Articular chondrocyte of knee joint (primary cell): Measurements from ENCODE around the gene GCDH. TPM values are rescaled to one million over a fixed set of nuclear protein-coding genes. Genes with fewer than 3 reads are reported as not detected.

Experiments
- small RNA-seq: library from RNA; depleted of rRNA; stranded (forward); fragments of <200 nt; gene quantifications from one replicate; pipeline ENCODE3, GENCODE V24; 2012
- total RNA-seq: library from RNA; depleted of rRNA; stranded (reverse); fragments of >200 nt; gene quantifications from 2 replicates; pipeline ENCODE4 v1.2.3, GENCODE V29; 2012

Gene GCDH
- 21.2 and 26.3 TPM in 2 replicates for total RNA-seq

GRCh38 chr19:12890787-12891552, at the start of gene GCDH:
Gene GCDH (plus strand): TSS chr19:12891160. CDS start chr19:12891305, 145 bp downstream.

GRCh38 chr19:12881172-12881808, 9.7 kb upstream of the GCDH start, which contains the start of gene DNASE2:
Gene DNASE2 (minus strand): TSS chr19:12881449. CDS start chr19:12881375, 74 bp downstream.

GRCh38 chr19:12886969-12887747, 3.8 kb upstream of the GCDH start, which contains the start of gene KLF1:
Gene KLF1 (minus strand): TSS chr19:12887201. CDS start chr19:12887140, 61 bp downstream.

GRCh38 chr19:12933287-12934072, 42.5 kb downstream of the GCDH start, which contains the start of gene FARSA:
Gene FARSA (minus strand): TSS chr19:12933711. CDS start chr19:12933696, 15 bp downstream.

GRCh38 chr19:12937927-12938778, 47.2 kb downstream of the GCDH start, which contains the start of gene CALR:
Gene CALR (plus strand): TSS chr19:12938609. CDS start chr19:12938680, 71 bp downstream.

GRCh38 chr19:12945479-12946091, 54.6 kb downstream of the GCDH start, which contains the start of gene RAD23A:
Gene RAD23A (plus strand): TSS chr19:12945862. CDS start chr19:12945949, 87 bp downstream.

Small RNA genes within 50 kb of the gene (small RNA-seq; reads per million reads assigned to genes)
- gene MIR5695 (0.76 reads per million, percentile 29 among the genes with 10 or more reads in this experiment), gene MIR6515 (not detected), gene MIR6794 (not detected)

Other genes starting within 250 kb of the GCDH start
- gene MAN2B1, start 224.4 kb upstream of the GCDH start, total RNA-seq = 35.5 and 40.5 TPM in 2 replicates
- gene WDR83, start 224.4 kb upstream of the GCDH start, total RNA-seq = 6.5 and 6.7 TPM in 2 replicates
- gene DHPS, start 209.3 kb upstream of the GCDH start, total RNA-seq = 31.4 and 38.3 TPM in 2 replicates
- gene GNG14, start 203.2 kb upstream of the GCDH start, total RNA-seq = not detected in 2 replicates
- gene FBXW9, start 194.5 kb upstream of the GCDH start, total RNA-seq = 4.8 and 9.8 TPM in 2 replicates
- 40.3 and 44.4 TPM in 2 replicates for gene TNPO2, start 167.2 kb upstream of the GCDH start, total RNA-seq
- 122 and 133 TPM in 2 replicates for gene TRIR, start 156.5 kb upstream of the GCDH start, total RNA-seq
- gene GET3, start 153.7 kb upstream of the GCDH start, total RNA-seq = 75.5 and 78.6 TPM in 2 replicates
- not detected in 2 replicates for gene BEST2, start 139.4 kb upstream of the GCDH start, total RNA-seq
- gene HOOK2, start 115.6 kb upstream of the GCDH start, total RNA-seq = 17.4 and 17.8 TPM in 2 replicates
- gene JUNB, start 99.7 kb upstream of the GCDH start, total RNA-seq = 137 and 196 TPM in 2 replicates
- gene PRDX2, start 89.4 kb upstream of the GCDH start, total RNA-seq = 169 and 213 TPM in 2 replicates
- gene THSD8, start 89.1 kb upstream of the GCDH start, total RNA-seq = not detected in 2 replicates
- gene RNASEH2A, start 84.6 kb upstream of the GCDH start, total RNA-seq = 13.2 and 14.3 TPM in 2 replicates
- not detected in 2 replicates for gene RTBDN, start 56.6 kb upstream of the GCDH start, total RNA-seq
- gene MAST1, start 52.6 kb upstream of the GCDH start, total RNA-seq = 0.11 and 0.13 TPM in 2 replicates
- 33.2 and 36.1 TPM in 2 replicates for gene DNASE2, start 9.7 kb upstream of the GCDH start, total RNA-seq
- gene KLF1, start 4.0 kb upstream of the GCDH start, total RNA-seq = not detected in 2 replicates
- gene SYCE2, start 28.1 kb downstream of the GCDH start, total RNA-seq = 0.22 TPM in 1 of 2 replicates, not detected in the other
- gene FARSA, start 42.6 kb downstream of the GCDH start, total RNA-seq = 28.4 and 31.1 TPM in 2 replicates
- 2,132 and 2,659 TPM in 2 replicates for gene CALR, start 47.4 kb downstream of the GCDH start, total RNA-seq
- gene RAD23A, start 54.7 kb downstream of the GCDH start, total RNA-seq = 49.3 and 58.9 TPM in 2 replicates
- 23.0 and 23.5 TPM in 2 replicates for gene GADD45GIP1, start 66.1 kb downstream of the GCDH start, total RNA-seq
- gene DAND5, start 78.4 kb downstream of the GCDH start, total RNA-seq = 0.11 TPM in 1 of 2 replicates, not detected in the other
- gene NFIX, start 104.3 kb downstream of the GCDH start, total RNA-seq = 137 and 150 TPM in 2 replicates
- 1.3 and 1.4 TPM in 2 replicates for gene LYL1, start 211.7 kb downstream of the GCDH start, total RNA-seq
- gene TRMT1, start 225.6 kb downstream of the GCDH start, total RNA-seq = 18.8 and 21.3 TPM in 2 replicates
- 37.5 and 39.7 TPM in 2 replicates for gene NACC1, start 227.1 kb downstream of the GCDH start, total RNA-seq